Panc1 (cell line): Measurements from ENCODE around the gene PPP6R2.

Experiments used
- POLR2AphosphoS5 ChIP-seq: IDR thresholded peaks from 2 replicates; pipeline ENCODE4 v1.6.1; 2012; ENCODE audit warnings: mild to moderate bottlenecking, low read depth, low read length, moderate library complexity
- TF ChIP-seq, protein P1 (sequence below): fragments of 450-650 bp; IDR thresholded peaks from 2 replicates; pipeline ENCODE4 v1.5.1; 2017; ENCODE audit warnings: mild to moderate bottlenecking

DNA sequence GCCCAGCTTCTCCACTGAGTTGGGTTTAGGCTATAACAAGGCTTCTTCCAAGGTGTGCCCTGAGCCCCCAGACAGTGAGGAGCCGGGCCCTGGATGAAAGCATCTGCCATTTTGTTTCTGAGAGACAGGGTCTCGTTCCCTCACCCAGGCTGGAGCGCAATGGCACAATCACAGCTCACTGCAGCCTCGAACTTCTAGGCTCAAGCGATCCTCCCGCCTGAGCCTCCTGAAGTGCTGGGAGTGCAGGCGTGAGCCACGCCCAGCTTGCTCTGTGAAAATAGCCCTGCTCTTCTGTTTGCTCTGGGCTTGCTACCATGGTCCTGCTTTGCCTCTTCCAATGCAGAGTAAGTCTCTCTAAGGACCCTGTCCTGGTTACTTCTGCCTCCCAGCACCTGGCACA lies 23.0 kb upstream of the PPP6R2 start:
- TF ChIP-seq, protein P1, sequence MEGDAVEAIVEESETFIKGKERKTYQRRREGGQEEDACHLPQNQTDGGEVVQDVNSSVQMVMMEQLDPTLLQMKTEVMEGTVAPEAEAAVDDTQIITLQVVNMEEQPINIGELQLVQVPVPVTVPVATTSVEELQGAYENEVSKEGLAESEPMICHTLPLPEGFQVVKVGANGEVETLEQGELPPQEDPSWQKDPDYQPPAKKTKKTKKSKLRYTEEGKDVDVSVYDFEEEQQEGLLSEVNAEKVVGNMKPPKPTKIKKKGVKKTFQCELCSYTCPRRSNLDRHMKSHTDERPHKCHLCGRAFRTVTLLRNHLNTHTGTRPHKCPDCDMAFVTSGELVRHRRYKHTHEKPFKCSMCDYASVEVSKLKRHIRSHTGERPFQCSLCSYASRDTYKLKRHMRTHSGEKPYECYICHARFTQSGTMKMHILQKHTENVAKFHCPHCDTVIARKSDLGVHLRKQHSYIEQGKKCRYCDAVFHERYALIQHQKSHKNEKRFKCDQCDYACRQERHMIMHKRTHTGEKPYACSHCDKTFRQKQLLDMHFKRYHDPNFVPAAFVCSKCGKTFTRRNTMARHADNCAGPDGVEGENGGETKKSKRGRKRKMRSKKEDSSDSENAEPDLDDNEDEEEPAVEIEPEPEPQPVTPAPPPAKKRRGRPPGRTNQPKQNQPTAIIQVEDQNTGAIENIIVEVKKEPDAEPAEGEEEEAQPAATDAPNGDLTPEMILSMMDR: no peak
- TF ChIP-seq POLR2AphosphoS5: no peak
